GM21786 (cell line): Measurements from ENCODE around the gene RBM33.

Experiments used
- ATAC-seq: cut with Tn5 transposase; IDR thresholded peaks from one replicate; pipeline ENCODE4 v1.9.1; 2021; ENCODE audit not compliant: unreplicated experiment

The RBM33 gene

DNA sequence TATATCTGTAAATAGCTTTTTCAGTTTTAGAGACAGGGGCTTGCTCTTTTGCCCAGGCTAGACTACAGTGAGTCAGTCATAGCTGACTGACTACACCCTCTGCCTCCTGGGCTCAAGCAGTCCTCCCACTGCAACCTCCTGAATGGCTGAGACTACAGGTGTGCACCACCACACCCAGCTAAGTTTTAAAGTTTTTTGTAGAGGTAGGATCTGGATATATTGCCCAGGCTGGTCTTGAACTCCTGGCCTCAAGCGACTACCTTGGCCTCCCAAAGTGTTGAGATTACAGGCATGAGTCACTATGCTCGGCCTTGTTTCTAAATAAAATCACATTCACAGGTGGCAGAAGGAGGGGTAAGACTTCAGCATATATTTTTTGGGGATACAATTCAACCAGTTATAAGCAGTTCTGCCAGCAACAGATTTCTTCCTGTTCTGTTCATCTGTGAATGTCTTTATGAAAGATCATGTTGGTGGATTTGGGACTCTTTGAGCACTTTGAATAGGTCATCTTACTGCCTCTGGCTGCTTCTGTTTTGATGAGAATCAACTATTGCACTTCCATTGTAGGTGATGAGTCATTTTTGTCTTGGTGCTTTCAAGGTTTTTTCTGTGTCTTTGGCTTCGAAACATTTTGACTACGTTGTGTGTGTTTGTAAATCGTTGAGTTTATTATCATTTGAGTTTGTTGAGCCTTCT lies 15.7 kb downstream of the RBM33 start:
- peak; percentile 81 for ATAC-seq

DNA sequence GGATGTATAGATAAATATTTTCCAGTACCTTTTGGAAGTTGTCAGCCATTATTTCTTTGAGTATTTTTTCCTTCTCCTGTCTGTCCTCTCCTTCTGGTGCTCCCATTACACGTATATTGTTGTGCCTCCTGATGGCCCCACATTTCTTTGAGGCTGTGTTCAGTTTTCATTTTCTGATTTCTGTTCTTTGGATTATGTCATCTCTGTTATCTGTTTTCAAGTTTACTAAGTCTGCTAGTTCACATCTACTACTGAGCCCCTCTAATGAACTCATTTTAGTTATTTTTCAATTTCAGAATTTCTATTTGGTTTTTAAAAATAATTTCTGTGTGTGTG lies 16.3 kb downstream of the RBM33 start:
- ATAC-seq = peak; percentile 80

DNA sequence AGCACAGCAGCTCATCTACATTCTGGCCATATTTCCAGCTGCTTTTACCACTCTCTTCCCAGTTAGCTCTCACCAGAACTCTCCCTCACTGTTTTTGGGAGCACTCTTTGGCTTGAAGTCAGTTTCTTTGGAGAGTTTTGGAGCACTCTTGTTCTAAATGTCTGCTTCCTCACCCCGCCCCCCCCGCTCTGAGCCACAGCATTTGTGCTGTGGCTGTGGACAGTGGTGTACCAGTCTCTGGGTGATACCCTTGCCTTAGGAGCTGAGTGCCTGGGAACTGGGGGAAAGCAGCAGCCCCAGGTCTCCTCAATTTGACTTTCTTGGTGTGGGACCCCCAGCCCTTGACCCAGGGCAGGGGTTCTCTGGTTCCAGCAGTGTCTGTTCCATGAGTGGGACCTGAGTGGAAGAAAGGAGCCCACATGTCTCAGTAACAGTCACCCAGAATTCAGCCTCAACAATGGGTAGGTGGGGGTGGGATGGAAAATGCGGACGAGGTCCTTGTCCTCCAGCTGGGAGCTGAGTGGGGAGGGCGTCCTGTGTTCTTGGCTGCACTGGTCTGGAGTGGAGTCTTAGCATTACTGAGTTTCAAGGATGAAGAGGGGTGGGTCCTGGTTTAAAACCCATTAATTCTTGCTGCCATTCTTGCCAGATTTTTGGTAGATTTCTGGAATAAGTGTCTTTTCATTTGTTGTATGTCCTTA lies 18.0 kb downstream of the RBM33 start:
- no peak for ATAC-seq

DNA sequence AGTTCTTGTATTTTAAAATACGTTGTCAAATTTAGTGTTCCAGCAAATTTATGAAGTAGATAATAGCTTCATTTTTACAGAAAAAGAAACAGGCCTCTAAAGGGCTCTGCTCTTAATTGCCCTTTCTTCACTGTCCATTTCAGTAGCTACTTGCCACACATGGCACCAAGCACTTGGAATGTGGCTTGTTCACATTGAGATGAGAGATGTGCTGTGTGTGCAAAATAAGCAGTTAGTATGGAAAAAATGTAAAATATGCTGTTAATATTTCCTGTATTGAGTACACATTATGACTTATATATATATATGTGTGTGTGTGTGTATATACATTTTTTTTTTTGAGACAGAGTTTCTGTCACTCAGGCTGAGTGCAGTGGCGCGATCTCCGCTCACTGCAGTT lies 19.5 kb downstream of the RBM33 start:
- ATAC-seq = no peak

- ATAC-seq = no peak
Measured at GRCh38 chr7:155665079-155665956, 20.9 kb downstream of the RBM33 start.

DNA sequence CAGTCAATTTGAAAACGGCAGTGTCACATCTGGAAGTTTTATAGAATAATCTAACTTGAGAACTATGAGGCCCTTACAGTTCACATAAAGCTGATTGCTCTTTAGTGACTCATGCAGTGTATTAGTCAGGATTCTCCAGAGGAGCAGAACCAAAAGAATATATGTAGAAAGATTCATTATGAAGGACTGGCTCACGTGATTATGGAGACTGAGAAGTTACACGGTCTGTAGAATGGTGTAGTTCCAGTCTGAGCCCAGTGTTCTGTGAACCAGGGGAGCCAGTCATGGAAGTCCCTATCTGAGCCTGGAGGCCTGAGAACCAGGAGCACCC lies 21.5 kb downstream of the RBM33 start:
- no peak for ATAC-seq

GRCh38 chr7:155667241-155667829 lies 22.9 kb downstream of the RBM33 start:
- ATAC-seq = no peak

DNA sequence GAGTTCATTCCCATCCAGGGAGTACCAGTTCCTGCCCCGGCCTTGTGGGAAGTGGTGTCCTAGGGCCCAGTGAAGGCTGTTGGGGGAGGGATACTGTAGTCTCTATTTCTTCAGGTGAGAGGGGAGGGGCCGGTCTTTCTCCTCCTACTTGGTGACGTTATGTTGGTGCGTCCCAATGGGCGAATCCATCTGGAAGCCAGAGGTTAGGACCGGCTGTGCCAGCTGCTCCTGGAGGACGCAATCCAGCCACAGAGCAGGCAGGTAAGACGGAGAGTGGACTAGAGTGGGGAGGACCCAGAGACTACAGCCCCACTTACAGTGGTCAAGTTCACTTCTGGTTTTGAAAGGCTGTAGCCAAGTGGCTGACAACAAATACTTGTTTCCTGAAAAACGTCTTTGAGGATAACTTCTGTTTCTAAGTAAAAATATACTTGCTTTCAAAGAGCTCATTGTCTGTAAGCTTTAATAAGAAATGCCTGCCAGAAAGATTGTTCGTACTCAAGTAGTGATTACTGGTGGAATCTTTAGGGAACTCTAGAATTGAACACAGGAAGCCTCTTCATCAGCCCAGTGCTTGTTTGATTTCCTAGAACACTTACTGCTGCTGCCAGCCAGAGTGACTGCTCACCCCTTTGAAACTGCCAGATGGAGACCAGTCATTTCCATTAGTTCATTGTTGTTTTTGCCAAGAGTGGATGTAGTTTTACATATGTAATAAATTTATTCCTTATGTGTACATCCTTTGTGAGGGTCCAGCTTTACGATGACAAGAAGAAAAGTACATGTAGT lies 25.4 kb downstream of the RBM33 start:
- ATAC-seq = no peak

DNA sequence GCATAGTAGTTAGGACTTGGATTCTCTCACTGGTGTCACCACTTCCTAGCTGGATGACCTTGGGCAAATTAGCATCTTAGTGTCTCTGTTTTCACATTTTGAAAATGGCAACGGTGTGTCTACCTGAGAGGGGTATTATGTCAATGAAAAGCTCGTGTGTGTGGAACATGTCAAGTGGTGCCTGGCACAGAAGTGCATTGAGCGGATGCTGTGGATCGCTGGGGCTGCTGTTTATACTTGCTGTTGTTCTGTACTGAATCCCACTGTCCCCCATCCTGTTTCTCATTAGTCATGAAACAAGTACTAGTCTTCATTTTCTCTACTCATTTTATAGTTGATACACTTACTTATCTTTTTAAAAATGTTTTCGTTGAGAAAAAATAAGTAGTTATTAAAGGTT lies 26.1 kb downstream of the RBM33 start:
- no peak for ATAC-seq

DNA sequence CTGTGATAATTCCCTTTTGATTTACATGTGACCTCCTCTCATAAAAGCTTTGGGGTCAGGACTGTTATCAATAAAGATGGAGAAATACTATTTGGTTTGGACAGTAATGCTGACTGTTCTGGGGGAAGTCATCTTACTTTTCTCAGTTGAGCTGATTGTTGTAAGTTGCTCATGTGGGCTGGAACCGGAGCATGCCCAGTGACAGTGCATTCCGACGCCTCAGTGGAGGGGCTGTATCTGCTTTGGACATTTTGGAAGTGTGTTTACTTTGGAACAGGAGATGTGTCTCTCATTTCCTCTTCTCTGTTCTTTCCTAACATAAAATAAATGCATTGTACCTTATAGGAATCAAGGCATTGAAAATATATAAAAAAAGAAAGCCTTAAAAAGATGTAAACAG lies 30.1 kb downstream of the RBM33 start:
- no peak for ATAC-seq

GRCh38 chr7:155676052-155676451 lies 31.6 kb downstream of the RBM33 start:
- peak; percentile 46 for ATAC-seq

DNA sequence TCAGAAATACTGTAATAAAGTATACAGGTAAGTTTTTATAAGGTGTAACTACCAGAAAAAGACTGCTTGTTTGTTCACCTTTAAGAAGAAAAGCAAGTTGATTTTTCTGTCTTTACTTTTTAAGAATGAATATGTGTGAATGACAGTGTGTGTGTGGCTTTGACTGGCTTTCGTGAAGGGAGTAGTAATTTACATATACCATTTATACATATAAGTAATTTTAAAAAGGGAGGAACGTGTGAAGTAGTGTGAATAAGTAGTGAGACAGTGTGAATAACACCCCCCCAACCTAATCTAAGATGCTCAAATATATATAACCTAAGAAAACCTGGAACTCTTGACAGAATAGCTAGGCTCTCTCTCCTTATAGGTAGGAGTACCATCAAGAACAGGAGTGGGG lies 33.2 kb downstream of the RBM33 start:
- no peak for ATAC-seq

GRCh38 chr7:155680124-155680523 lies 35.7 kb downstream of the RBM33 start:
- no peak for ATAC-seq

DNA sequence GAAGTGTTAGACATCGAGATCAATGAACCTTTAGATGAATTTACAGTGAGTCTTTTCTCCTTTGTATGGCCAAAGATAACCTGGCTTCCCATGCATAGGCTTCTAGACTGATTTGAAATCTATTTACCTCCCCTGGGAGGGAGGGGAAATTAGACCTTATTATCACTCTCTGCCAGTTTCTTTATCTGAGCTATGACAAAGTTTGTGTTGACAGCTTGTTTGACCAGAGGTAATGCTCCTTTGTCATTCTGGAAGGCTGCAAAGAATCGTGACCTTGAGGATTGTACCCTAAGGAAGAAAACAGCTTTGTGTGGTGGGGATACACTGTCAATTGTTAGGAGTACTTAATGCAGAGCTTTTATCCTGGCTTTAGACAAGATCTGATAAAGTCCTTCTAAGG lies 36.4 kb downstream of the RBM33 start:
- ATAC-seq = no peak

- ATAC-seq = no peak
Measured at GRCh38 chr7:155681663-155682062, 37.2 kb downstream of the RBM33 start.

GRCh38 chr7:155682484-155682883 lies 38.0 kb downstream of the RBM33 start:
- no peak for ATAC-seq

- no peak for ATAC-seq
Measured at GRCh38 chr7:155683098-155683497, 38.6 kb downstream of the RBM33 start.

DNA sequence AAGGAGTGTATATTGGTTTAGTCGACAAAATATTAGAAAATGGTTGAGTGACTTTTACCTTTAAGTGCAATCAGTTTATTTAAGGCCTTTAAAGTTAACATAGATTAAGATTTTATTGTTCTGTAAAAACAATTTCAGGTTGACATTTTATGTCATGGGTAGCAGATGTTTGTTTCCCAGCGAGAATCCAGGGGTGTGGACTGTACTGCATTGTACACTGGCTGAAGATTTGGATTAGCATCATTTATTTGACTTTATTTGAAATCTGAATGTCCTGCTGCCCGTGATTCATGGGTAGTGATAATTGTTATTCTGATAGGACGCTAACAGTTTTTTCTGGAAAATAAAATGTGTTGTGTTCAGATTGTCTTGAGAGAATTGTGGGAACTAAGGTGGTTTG lies 39.3 kb downstream of the RBM33 start:
- ATAC-seq = no peak

GRCh38 chr7:155684543-155684942 lies 40.1 kb downstream of the RBM33 start:
- no peak for ATAC-seq

- ATAC-seq = peak; percentile 78
Measured at GRCh38 chr7:155685070-155685790, 40.8 kb downstream of the RBM33 start.
